ENCODE results near the gene OR2T3. TPM values are rescaled to one million over a fixed set of nuclear protein-coding genes. Genes with fewer than 3 reads are reported as not detected.
"Not testable (repeated sequence)": the region's sequence is repeated elsewhere in the genome, so short reads cannot be mapped to it uniquely, and the experiment has no call there.

The OR2T3 gene
- total RNA-seq, 4 donors from 2014 or later = not detected

DNA sequence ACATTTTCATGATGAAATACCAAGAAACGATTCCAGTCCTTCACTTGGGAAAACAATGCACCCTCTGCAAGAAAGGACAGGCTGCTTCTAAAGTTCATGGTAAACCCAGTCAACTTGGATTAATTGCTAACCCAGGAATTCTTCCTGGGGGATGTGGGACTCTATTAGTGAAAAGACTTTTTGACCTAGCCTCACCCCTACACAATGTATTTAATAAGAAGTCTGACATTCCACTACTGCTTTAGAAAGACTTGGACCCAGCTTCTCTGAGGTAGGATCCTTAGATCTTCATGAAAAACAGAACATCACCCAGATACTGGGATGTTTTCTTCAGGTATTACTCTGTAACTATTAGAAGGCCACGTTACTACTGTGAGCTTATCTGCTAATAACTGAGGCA, 27.8 kb upstream of the OR2T3 start, which contains the start of gene OR2T2:
TSS of gene OR2T2 (plus strand) at position 239 of the 400 bp plus-strand sequence. CDS start 7,161 bp downstream, outside the sequence.
- DNase-seq; H3K27ac ChIP-seq; H3K4me1 ChIP-seq; H3K27me3 ChIP-seq; intact Hi-C loops (cut with DNase I); H3K36me3 ChIP-seq; H3K4me3 ChIP-seq (replicated peaks in 1 of 3); H3K9me3 ChIP-seq: not testable (repeated sequence)
- 60 to 67% methylated on average over 2 of the region's 2 CpGs for WGBS, 2 donors

DNA sequence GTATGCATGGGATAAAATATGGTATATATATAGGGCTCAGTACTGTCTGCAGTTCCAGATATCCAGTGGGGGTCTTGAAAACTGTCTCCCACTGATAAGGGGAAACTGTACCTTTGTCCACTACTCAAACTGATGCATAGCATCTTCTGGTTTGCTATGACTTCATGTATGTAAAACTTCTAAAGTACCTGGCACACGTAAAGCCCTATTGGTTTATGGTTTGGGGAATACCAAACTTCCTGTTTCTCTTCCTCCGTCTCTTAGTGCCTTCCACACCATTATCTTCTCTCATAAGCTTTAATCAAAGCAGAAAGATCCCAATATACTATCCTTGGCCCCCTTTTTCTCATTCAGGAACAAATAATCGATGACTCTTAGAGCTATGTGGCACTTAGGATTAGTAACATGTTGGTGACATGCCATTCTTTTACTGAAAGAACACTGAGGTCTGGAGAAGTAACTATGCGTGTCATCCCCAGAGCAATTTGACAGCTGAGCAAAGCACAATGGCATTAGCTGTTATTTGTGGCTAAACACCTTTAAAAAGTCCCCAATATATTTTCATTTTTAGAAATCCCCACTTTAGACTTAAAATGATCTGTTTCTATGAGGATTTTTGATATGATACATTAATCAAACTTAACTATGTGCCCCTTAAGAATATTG, 24.6 kb upstream of the OR2T3 start:
- H3K4me3 ChIP-seq (replicated peaks in 1 of 3); H3K9me3 ChIP-seq; H3K4me1 ChIP-seq; H3K36me3 ChIP-seq; intact Hi-C loops (cut with DNase I); H3K27ac ChIP-seq; DNase-seq; H3K27me3 ChIP-seq: not testable (repeated sequence)
- no CpG with 5 or more reads among the region's 4 CpGs for WGBS, 2 donors

- H3K36me3 ChIP-seq; H3K27ac ChIP-seq; H3K9me3 ChIP-seq; DNase-seq; intact Hi-C loops (cut with DNase I); H3K27me3 ChIP-seq; H3K4me1 ChIP-seq; H3K4me3 ChIP-seq (replicated peaks in 1 of 3): not testable (repeated sequence)
- WGBS, 2 donors = 81 to 87% methylated on average over 5 of the region's 6 CpGs
Measured at GRCh38 chr1:248449821-248450465, 23.2 kb upstream of the OR2T3 start.

DNA sequence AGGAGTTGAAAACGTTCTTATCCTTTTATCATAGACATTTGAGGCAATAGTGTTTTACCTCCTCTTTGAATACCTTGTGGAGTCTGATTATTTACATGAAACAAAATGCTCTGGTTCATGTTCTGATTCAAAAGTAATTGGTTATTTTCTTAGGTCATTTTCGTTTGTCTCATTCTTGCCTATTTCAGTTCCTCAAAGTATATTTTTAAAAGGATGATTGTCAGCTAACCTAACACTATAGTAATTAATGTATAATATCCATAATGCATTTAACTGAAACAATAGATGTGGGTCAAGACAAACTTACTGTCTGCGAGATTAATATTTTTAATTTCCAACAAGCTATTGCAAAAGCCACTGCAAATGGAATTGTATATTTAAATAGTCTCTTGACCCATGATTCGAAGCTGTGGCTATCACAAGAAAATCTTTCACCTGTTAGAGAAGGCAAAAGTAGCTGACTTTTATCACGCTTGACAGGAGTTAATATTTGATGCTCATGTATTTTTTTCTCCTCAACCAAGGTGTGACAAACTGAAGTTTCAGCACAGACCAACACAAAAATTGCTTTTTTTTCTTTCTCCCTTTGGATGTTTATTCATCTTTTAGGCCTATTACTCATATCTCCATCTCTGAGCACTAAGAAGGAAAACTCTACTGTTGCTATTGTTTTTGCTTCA, 22.5 kb upstream of the OR2T3 start:
- 42 to 48% methylated on average over 2 of the region's 5 CpGs for WGBS, 2 donors
- H3K4me3 ChIP-seq (replicated peaks in 1 of 3); H3K4me1 ChIP-seq; H3K27me3 ChIP-seq; DNase-seq; H3K36me3 ChIP-seq; H3K9me3 ChIP-seq; intact Hi-C loops (cut with DNase I); H3K27ac ChIP-seq: not testable (repeated sequence)

GRCh38 chr1:248453619-248454018, 19.5 kb upstream of the OR2T3 start:
- H3K27ac ChIP-seq; H3K4me3 ChIP-seq (replicated peaks in 1 of 3); DNase-seq; H3K4me1 ChIP-seq; H3K36me3 ChIP-seq; H3K9me3 ChIP-seq; intact Hi-C loops (cut with DNase I); H3K27me3 ChIP-seq: not testable (repeated sequence)
- 87 to 92% methylated on average over 7 of the region's 7 CpGs for WGBS, 2 donors

GRCh38 chr1:248455045-248455444, 18.1 kb upstream of the OR2T3 start:
- intact Hi-C loops (cut with DNase I) = not testable (repeated sequence)

DNA sequence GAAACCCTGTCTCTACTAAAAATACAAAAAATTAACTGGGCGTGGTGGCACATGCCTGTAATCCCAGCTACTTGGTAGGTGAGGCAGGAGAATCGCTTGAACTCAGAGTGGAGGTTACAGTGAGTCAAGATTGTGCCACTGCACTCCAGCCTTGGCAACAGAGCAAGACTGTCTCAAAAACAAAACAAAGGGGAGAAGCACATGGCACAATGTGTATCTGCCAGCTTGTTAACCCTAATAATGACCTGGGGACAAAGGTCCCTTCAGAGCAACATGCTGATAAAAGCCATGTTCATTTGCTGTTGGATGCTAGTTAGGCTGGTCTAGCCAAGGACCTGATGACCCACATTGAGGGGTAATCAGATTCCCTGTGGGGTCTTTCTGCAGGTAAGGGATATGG, 16.5 kb upstream of the OR2T3 start:
- H3K4me3 ChIP-seq (replicated peaks in 1 of 3); H3K27ac ChIP-seq; intact Hi-C loops (cut with DNase I); H3K36me3 ChIP-seq; DNase-seq; H3K4me1 ChIP-seq; H3K27me3 ChIP-seq; H3K9me3 ChIP-seq: not testable (repeated sequence)
- no CpG with 5 or more reads among the region's 2 CpGs for WGBS, 2 donors

More at GRCh38 chr1:248455045-248455444, 18.1 kb upstream of the OR2T3 start:
- WGBS, 2 donors = 78 to 80% methylated on average over 3 of the region's 4 CpGs
- not testable (repeated sequence) for DNase-seq; H3K27me3 ChIP-seq; H3K4me1 ChIP-seq; H3K9me3 ChIP-seq; H3K36me3 ChIP-seq; H3K27ac ChIP-seq; H3K4me3 ChIP-seq (replicated peaks in 1 of 3)

- H3K4me1 ChIP-seq; H3K36me3 ChIP-seq; DNase-seq; H3K9me3 ChIP-seq; H3K27me3 ChIP-seq; H3K4me3 ChIP-seq (replicated peaks in 1 of 3); H3K27ac ChIP-seq; intact Hi-C loops (cut with DNase I): not testable (repeated sequence)
- WGBS, 2 donors = 61 to 77% methylated on average over 7 of the region's 7 CpGs
Measured at GRCh38 chr1:248459117-248459516, 14.0 kb upstream of the OR2T3 start.

DNA sequence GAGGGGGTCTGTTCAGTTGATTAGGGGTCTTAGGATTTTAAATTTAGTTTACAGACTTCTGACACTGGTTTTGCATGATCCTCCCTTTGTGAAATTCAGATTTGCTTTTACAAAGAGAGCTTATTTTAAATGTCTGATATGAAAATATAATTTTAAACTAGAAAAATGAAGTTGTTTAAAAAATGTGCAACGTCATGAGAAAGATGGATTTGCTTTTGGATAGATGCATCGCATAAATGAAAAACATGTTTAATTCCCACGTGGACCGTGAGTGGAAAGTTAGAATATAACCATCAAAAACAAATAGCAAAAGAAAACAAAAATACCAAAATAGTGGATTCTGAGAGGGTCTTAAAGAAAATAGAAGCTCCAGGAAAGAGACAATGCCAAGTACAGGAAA, 2.0 kb upstream of the OR2T3 start:
- WGBS, 2 donors = 79 to 90% methylated on average over 4 of the region's 4 CpGs
- no peaks in the 10 kb centered on the region for H3K36me3 ChIP-seq
- no peaks in the 10 kb centered on the region for H3K4me1 ChIP-seq
- H3K27me3 ChIP-seq = no peaks in the 10 kb centered on the region
- intact Hi-C loops (cut with DNase I) = no loop called here
- TF ChIP-seq, protein P1, sequence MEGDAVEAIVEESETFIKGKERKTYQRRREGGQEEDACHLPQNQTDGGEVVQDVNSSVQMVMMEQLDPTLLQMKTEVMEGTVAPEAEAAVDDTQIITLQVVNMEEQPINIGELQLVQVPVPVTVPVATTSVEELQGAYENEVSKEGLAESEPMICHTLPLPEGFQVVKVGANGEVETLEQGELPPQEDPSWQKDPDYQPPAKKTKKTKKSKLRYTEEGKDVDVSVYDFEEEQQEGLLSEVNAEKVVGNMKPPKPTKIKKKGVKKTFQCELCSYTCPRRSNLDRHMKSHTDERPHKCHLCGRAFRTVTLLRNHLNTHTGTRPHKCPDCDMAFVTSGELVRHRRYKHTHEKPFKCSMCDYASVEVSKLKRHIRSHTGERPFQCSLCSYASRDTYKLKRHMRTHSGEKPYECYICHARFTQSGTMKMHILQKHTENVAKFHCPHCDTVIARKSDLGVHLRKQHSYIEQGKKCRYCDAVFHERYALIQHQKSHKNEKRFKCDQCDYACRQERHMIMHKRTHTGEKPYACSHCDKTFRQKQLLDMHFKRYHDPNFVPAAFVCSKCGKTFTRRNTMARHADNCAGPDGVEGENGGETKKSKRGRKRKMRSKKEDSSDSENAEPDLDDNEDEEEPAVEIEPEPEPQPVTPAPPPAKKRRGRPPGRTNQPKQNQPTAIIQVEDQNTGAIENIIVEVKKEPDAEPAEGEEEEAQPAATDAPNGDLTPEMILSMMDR (IDR thresholded peaks at IDR 0.05) = no peak
- H3K27ac ChIP-seq = no peak overlapping the region
- H3K9me3 ChIP-seq = no peaks in the 10 kb centered on the region
- H3K4me3 ChIP-seq (replicated peaks in 1 of 3) = no peak overlapping the region
- no peak for DNase-seq

- DNase-seq; H3K9me3 ChIP-seq; H3K4me3 ChIP-seq (replicated peaks in 1 of 3); H3K4me1 ChIP-seq; intact Hi-C loops (cut with DNase I); H3K27ac ChIP-seq; H3K27me3 ChIP-seq; H3K36me3 ChIP-seq: not testable (repeated sequence)
- 53 to 61% methylated on average over 2 of the region's 2 CpGs for WGBS, 2 donors
Measured at GRCh38 chr1:248472111-248472510, 1.0 kb upstream of the OR2T3 start.

GRCh38 chr1:248475660-248476059, 2.5 kb downstream of the OR2T3 start:
- DNase-seq; intact Hi-C loops (cut with DNase I); H3K27ac ChIP-seq; H3K9me3 ChIP-seq; H3K4me3 ChIP-seq (replicated peaks in 1 of 3); H3K36me3 ChIP-seq; H3K27me3 ChIP-seq; H3K4me1 ChIP-seq: not testable (repeated sequence)
- no CpG with 5 or more reads among the region's 1 CpG for WGBS, 2 donors

Measured in thyroid gland (tissue), 4 donors.